ENCODE results near the gene TP53TG3B.
"Not testable (repeated sequence)": the region's sequence is repeated elsewhere in the genome, so short reads cannot be mapped to it uniquely, and the experiment has no call there.

TP53TG3B gene, protein sequence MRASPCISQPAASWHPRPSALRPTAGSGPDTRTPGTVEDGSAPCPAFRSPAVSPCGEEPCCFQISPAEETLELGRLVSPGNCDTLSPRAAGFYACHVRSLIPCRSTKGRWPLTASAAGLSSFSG

DNA sequence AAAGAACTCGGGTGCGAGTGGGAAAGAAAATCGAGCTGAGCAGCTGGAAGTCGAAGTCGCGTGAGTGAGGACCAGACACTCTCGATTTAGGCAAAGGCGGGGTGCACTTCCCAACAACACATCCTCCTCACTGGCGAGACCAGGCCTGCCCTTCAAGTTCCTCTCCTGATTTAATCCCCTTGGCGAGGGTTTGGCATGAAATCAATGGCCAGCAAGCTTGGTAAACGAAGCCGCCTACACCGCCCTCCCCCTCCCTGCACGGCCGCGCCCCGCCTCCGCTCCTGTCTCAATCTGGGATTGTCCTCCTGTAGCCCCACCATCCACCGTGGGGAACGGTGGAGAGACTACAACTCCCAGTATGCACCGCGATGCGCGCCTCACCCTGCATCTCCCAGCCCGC is at the start of gene TP53TG3B:
Gene TP53TG3B, plus strand, starts transcription at position 301 of the 400 bp plus-strand sequence. Its CDS starts 68 bp downstream, at position 369.
- not testable (repeated sequence) for DNase-seq

DNA sequence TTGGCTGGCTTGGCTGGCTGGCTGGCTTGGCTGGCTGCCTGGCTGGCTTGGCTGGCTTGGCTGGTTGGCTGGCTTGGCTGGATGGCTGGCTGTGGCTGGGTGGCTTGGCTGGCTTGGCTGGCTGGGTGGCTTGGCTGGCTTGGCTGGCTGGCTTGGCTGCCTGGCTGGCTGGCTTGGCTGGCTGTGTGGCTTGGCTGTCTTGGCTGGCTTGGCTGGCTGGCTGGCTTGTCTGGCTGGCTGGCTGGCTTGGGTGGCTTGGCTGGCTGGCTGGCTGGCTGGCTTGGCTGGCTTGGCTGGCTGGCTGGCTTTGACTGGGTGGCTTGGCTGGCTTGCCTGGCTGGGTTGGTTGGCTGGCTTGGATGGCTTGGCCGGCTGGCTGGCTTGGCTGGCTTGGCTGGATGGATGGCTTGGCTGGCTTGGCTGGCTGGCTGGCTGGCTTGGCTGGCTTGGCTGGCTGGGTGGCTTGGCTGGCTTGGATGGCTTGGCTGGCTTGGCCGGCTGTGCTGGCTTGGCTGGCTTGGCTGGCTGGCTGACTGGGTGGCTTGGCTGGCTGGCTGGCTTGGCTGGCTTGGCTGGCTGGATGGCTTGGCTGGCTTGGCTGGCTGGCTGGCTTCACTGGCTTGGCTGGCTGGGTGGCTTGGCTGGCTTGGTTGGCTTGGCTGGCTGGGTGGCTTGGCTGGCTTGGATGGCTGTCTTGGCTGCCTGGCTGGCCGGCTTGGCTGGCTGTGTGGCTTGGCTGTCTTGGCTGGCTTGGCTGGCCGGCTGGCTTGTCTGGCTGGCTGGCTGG is 24.2 kb upstream of the TP53TG3B start:
- not testable (repeated sequence) for DNase-seq

DNA sequence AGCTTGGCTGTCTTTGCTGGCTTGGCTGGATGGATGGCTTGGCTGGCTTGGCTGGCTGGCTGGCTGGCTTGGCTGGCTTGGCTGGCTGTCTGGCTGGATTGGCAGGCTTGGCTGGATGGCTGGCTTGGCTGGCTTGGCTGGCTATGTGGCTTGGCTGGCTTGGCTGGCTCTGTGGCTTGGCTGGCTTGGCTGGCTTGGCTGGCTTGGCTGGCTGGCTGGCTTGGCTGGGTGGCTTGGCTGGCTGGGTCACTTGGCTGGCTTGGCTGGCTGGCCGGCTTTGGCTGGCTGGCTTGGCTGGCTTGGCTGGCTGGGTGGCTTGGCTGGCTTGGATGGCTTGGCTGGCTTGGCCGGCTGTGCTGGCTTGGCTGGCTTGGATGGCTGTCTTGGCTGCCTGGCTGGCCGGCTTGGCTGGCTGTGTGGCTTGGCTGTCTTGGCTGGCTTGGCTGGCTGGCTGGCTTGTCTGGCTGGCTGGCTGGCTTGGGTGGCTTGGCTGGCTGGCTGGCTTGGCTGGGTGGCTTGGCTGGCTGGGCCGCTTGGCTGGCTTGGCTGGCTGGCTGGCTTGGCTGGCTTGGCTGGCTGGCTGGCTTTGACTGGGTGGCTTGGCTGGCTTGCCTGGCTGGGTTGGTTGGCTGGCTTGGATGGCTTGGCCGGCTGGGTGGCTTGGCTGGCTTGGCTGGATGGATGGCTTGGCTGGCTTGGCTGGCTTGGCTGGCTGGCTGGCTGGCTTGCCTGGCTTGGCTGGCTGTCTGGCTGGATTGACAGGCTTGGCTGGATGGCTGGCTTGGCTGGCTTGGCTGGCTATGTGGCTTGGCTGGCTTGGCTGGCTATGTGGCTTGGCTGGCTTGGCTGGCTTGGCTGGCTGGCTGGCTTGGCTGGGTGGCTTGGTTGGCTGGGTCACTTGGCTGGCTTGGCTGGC is 22.8 kb upstream of the TP53TG3B start:
- not testable (repeated sequence) for DNase-seq

DNA sequence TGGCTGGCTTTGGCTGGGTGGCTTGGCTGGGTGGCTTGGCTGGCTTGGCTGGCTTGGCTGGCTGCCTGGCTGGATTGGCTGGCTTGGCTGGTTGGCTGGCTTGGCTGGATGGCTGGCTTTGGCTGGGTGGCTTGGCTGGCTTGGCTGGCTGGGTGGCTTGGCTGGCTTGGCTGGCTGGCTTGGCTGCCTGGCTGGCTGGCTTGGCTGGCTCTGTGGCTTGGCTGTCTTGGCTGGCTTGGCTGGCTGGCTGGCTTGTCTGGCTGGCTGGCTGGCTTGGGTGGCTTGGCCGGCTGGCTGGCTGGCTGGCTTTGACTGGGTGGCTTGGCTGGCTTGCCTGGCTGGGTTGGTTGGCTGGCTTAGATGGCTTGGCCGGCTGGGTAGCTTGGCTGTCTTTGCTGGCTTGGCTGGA is 22.1 kb upstream of the TP53TG3B start:
- not testable (repeated sequence) for DNase-seq

DNA sequence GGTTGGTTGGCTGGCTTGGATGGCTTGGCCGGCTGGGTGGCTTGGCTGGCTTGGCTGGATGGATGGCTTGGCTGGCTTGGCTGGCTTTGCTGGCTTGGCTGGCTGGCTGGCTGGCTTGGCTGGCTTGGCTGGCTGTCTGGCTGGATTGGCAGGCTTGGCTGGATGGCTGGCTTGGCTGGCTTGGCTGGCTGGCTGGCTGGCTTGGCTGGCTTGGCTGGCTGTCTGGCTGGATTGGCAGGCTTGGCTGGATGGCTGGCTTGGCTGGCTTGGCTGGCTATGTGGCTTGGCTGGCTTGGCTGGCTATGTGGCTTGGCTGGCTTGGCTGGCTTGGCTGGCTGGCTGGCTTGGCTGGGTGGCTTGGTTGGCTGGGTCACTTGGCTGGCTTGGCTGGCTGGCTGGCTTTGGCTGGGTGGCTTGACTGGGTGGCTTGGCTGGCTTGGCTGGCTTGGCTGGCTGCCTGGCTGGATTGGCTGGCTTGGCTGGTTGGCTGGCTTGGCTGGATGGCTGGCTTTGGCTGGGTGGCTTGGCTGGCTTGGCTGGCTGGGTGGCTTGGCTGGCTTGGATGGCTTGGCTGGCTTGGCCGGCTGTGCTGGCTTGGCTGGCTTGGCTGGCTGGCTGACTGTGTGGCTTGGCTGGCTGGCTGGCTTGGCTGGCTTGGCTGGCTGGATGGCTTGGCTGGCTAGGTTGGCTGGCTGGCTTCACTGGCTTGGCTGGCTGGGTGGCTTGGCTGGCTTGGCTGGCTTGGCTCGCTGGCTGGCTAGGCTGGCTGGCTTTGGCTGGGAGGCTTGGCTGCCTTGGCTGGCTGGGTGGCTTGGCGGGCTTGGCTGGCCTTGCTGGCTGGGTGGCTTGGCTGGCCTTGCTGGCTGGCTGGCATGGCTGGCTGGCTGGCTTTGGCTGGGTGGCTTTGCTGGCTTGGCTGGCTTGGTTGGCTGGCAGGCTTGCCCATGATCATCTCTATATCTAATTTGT is 21.3 kb upstream of the TP53TG3B start:
- DNase-seq, result not testable (repeated sequence)

All from AML-193 (cell line).